SIG-M5 treated with dmso at 0.1 percent for 504 hours (cell line): ENCODE results near the gene CMYA5.
"Not testable (repeated sequence)": the region's sequence is repeated elsewhere in the genome, so short reads cannot be mapped to it uniquely, and the experiment has no call there.

Experiments used
- DNase-seq: peaks from one replicate; lab custom pipeline; 2025; ENCODE audit not compliant: unreplicated experiment; lab: John Stamatoyannopoulos, UW

The CMYA5 gene

GRCh38 chr5:79702606-79703380 is 13.2 kb downstream of the CMYA5 start:
- peak; percentile 96 for DNase-seq

GRCh38 chr5:79703381-79703645 is 13.7 kb downstream of the CMYA5 start:
- DNase-seq, result no peak

- no peak for DNase-seq
These were observed 14.9 kb downstream of the CMYA5 start for GRCh38 chr5:79704553-79704952.

- no peak for DNase-seq
These were observed 16.0 kb downstream of the CMYA5 start for GRCh38 chr5:79705632-79706031.

- not testable (repeated sequence) for DNase-seq
These were observed 16.7 kb downstream of the CMYA5 start for GRCh38 chr5:79706317-79706716.

GRCh38 chr5:79707535-79707934 is 17.9 kb downstream of the CMYA5 start:
- no peak for DNase-seq

GRCh38 chr5:79712741-79713140 is 23.1 kb downstream of the CMYA5 start:
- no peak for DNase-seq

GRCh38 chr5:79713727-79714126 is 24.1 kb downstream of the CMYA5 start:
- DNase-seq, result no peak

- no peak for DNase-seq
These were observed 27.2 kb downstream of the CMYA5 start for GRCh38 chr5:79716839-79717238.

GRCh38 chr5:79720096-79720495 is 30.5 kb downstream of the CMYA5 start:
- DNase-seq, result no peak

GRCh38 chr5:79727451-79728355 is 38.1 kb downstream of the CMYA5 start:
- DNase-seq, result no peak

GRCh38 chr5:79728396-79728795 is 38.8 kb downstream of the CMYA5 start:
- DNase-seq, result no peak

- no peak for DNase-seq
These were observed 40.0 kb downstream of the CMYA5 start for GRCh38 chr5:79729679-79730078.

- no peak for DNase-seq
These were observed 40.9 kb downstream of the CMYA5 start for GRCh38 chr5:79730564-79730963.

- no peak for DNase-seq
These were observed 42.1 kb downstream of the CMYA5 start for GRCh38 chr5:79731775-79732174.

- DNase-seq, result no peak
These were observed 47.2 kb downstream of the CMYA5 start for GRCh38 chr5:79736528-79737514.

- DNase-seq, result no peak
These were observed 48.7 kb downstream of the CMYA5 start for GRCh38 chr5:79738349-79738748.

GRCh38 chr5:79742549-79743136 is 53.0 kb downstream of the CMYA5 start:
- DNase-seq, result no peak

GRCh38 chr5:79743846-79744605 is 54.4 kb downstream of the CMYA5 start:
- DNase-seq, result no peak

- DNase-seq, result peak; percentile 62
These were observed 55.6 kb downstream of the CMYA5 start for GRCh38 chr5:79745255-79745654.
